Breast epithelium (tissue), 4 donors: ENCODE data around the gene APLP2. TPM values are rescaled to one million over a fixed set of nuclear protein-coding genes. Genes with fewer than 3 reads are reported as not detected.

Source experiments
- DNase-seq, 2 donors: peaks; one replicate each; pipeline ENCODE4 v3.0.0-alpha.2; 2019; ENCODE audit warnings: low spot score in 2 of 2
- H3K27ac ChIP-seq, 2 donors: fragments of 200-600 bp; sonication (generic) in 1 of 2; one replicate each; pipeline ENCODE4 v1.5.1; 2016 to 2019; ENCODE audit warnings: mild to moderate bottlenecking in 1 of 2
- H3K27me3 ChIP-seq, 2 donors: fragments of 200-600 bp; sonication (generic) in 1 of 2; one replicate each; pipeline versions ENCODE4 v1.5.1 to v1.6.0; 2017 to 2019; ENCODE audit warnings: control low read depth in 1 of 2, mild to moderate bottlenecking in 1 of 2
- H3K36me3 ChIP-seq: fragments of 200-600 bp; one replicate; pipeline ENCODE4 v1.5.1; 2019
- H3K4me1 ChIP-seq, 2 donors: fragments of 200-600 bp; sonication (generic); one replicate each; pipeline ENCODE4 v1.5.1; 2016 to 2019; ENCODE audit warnings: control low read depth in 1 of 2
- H3K4me3 ChIP-seq, 3 donors: fragments of 200-600 bp; sonication (generic); 1 replicate in 2 of 3; 2 replicates in 1 of 3; pipeline ENCODE4 v1.5.1; 2016 to 2019; ENCODE audit warnings: mild to moderate bottlenecking in 3 of 3, moderate library complexity in 2 of 3
- H3K9me3 ChIP-seq, 2 donors: fragments of 200-600 bp; sonication (generic) in 1 of 2; one replicate each; pipeline ENCODE4 v1.5.1; 2016 to 2019; ENCODE audit warnings: control low read depth in 1 of 2
- CTCF ChIP-seq, 3 donors: fragments of 450-650 bp; IDR thresholded peaks; one replicate each; pipeline ENCODE4 v1.5.1; 2016 to 2017; ENCODE audit warnings: antibody characterized with exemption in 3 of 3, mild to moderate bottlenecking in 3 of 3, moderate library complexity in 3 of 3
- POLR2A ChIP-seq: fragments of 450-650 bp; IDR thresholded peaks from one replicate; pipeline ENCODE4 v1.6.1; 2016; ENCODE audit warnings: antibody characterized with exemption, mild to moderate bottlenecking, moderate library complexity
- POLR2AphosphoS5 ChIP-seq, 3 donors: sonication (generic); formaldehyde crosslinking; IDR thresholded peaks; one replicate each; pipeline ENCODE4 v1.6.1; 2017; ENCODE audit warnings: antibody characterized with exemption in 3 of 3
- intact Hi-C: fragments of 100-400 bp; cut with DNase I; formaldehyde crosslinking; loops from one replicate; pipeline ENCODE4 v1.15.1; 2023; ENCODE audit warnings: low total_unique reads
- total RNA-seq, 3 donors: library from RNA; depleted of rRNA; stranded (reverse); fragments of >200 nt; gene quantifications; one replicate each; pipeline ENCODE4 v1.1.0, GENCODE V29; 2016

The APLP2 gene
- total RNA-seq, 3 donors from 2014 or later = 305 to 560 (median 418) TPM

GRCh38 chr11:130137999-130138398, 68.3 kb downstream of the APLP2 start:
- Histone ChIP-seq H3K36me3 (no peaks in the 10 kb centered on the region), H3K27ac (no peak overlapping the region), H3K27me3 (no peaks in the 10 kb centered on the region), H3K4me3 (no peak overlapping the region), H3K4me1 (no peaks in the 10 kb centered on the region), H3K9me3 (no peaks in the 10 kb centered on the region)
- DNase-seq = no peak
- intact Hi-C loops = no loop called here
- no peak for TF ChIP-seq CTCF (IDR thresholded peaks at IDR 0.05)
- no peak for TF ChIP-seq POLR2AphosphoS5 (IDR thresholded peaks at IDR 0.05)
- no peak for TF ChIP-seq POLR2A

DNA sequence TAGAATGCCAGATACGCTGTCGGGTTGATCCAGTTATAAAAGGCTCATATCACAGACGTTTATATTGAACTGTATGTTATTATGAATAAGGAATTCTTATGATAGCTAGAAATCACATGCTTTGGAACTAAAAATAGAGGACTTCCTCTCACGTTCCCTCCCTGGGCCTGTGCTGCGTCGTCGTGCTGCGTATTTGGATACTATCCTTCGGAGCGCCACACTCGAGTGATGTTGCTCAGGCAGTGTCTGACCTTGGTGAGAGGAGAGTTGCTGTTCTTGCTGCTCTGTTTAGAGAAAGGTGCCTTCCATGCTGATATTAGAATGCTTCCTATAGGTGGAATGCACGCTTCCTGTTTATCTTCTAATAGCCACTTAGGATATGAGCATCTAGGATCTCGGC, 69.7 kb downstream of the APLP2 start:
- intact Hi-C loops = no loop called here

DNA sequence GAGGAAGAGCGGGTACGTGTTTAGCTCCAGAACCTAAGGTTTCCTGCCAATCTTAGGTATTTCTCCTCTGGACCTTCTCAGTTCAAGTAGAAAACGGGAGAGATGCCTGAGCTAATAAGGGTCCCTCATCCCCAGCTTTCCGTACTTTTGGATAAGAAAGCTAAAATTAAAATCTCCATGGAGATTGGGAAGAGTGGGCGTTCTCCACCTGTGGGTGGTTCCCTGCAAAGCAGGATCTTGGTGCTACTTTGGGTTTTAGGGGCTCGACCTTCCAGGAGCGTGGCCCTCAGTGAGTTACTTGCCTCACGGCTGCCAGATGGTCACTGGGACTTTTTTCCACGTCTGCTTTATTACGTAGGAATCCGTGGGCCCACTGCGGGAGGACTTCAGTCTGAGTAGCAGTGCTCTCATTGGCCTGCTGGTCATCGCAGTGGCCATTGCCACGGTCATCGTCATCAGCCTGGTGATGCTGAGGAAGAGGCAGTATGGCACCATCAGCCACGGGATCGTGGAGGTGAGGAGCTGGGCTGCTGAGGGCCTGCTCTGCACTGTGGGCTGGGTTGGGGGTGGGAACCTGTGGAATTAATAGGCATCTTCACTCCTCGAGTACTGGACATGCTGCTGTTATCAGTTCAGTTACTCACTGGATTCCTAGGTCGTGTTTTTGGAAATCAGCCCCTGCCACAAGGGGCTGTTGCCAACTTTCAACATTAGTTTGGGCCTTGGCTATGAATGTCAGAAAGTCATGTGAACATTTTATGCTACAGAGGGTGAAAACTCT, 72.1 kb downstream of the APLP2 start:
- no peaks in the 10 kb centered on the region for H3K36me3 ChIP-seq
- DNase-seq = no peak
- intact Hi-C loops = no loop called here
- TF ChIP-seq POLR2A (no peak), CTCF (IDR thresholded peaks at IDR 0.05) (no peak), POLR2AphosphoS5 (IDR thresholded peaks at IDR 0.05) (no peak)
- peak overlapping the region in 1 of 2 donors; percentile 25 for H3K27ac ChIP-seq
- no peaks in the 10 kb centered on the region for H3K27me3 ChIP-seq
- no peak overlapping the region for H3K4me3 ChIP-seq
- no peaks in the 10 kb centered on the region for H3K9me3 ChIP-seq
- H3K4me1 ChIP-seq = no peaks in the 10 kb centered on the region

More for the DNA sequence above, 69.7 kb downstream of the APLP2 start:
- Histone ChIP-seq H3K36me3 (no peaks in the 10 kb centered on the region), H3K27me3 (no peaks in the 10 kb centered on the region), H3K4me1 (no peaks in the 10 kb centered on the region), H3K4me3 (no peak overlapping the region), H3K27ac (no peak overlapping the region), H3K9me3 (no peaks in the 10 kb centered on the region)
- DNase-seq = no peak
- TF ChIP-seq POLR2AphosphoS5 (IDR thresholded peaks at IDR 0.05) (no peak), POLR2A (no peak), CTCF (IDR thresholded peaks at IDR 0.05) (no peak)

- no peaks in the 10 kb centered on the region for H3K36me3 ChIP-seq
- no peaks in the 10 kb centered on the region for H3K9me3 ChIP-seq
- H3K27me3 ChIP-seq = no peaks in the 10 kb centered on the region
- H3K27ac ChIP-seq = no peak overlapping the region
- TF ChIP-seq POLR2A = no peak
- TF ChIP-seq CTCF (IDR thresholded peaks at IDR 0.05) = no peak
- no peak for TF ChIP-seq POLR2AphosphoS5 (IDR thresholded peaks at IDR 0.05)
- DNase-seq = no peak
- intact Hi-C loops = no loop called here
- no peaks in the 10 kb centered on the region for H3K4me1 ChIP-seq
- H3K4me3 ChIP-seq = no peak overlapping the region
Observed at GRCh38 chr11:130144141-130144540, 74.4 kb downstream of the APLP2 start.

DNA sequence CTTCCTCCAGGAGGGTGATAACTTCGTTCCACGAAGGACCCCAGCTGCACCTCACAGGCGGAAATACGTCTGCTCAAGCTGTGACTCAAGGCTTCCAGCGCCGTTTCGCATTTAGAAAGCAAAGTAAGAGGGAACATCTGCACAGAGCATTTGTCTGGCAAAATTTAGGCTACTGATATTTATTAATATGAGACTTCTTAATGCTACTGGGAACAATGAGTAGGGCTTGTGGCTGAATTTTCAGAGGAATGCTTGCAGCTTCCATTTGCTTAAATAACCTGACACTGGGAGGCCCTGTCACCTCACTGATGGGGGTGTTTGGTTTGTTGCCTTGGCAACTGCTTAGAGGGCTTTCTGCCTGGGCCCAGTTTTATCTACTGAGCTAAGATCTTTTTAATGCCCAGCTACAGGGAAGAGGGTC, 75.2 kb downstream of the APLP2 start:
- no peaks in the 10 kb centered on the region for H3K4me1 ChIP-seq
- no peaks in the 10 kb centered on the region for H3K27me3 ChIP-seq
- no peak overlapping the region for H3K4me3 ChIP-seq
- no peak for DNase-seq
- no peak for TF ChIP-seq POLR2AphosphoS5 (IDR thresholded peaks at IDR 0.05)
- no peak for TF ChIP-seq CTCF (IDR thresholded peaks at IDR 0.05)
- TF ChIP-seq POLR2A = no peak
- no peaks in the 10 kb centered on the region for H3K9me3 ChIP-seq
- peak overlapping the region in 1 of 2 donors; percentile 52 for H3K27ac ChIP-seq
- intact Hi-C loops = loop anchor here (5.0 kb wide), 1 partner anchor 363 kb away; no protein-coding TSS in a partner anchor
- H3K36me3 ChIP-seq = no peaks in the 10 kb centered on the region
